Activated T-cell treated with anti-CD3 and anti-CD28 coated beads, Interleukin-2, amount 50 U/mL, for 1 hour (primary cell): ENCODE results near the gene CYP4F22.

Experiments used
- DNase-seq: peaks from one replicate; pipeline ENCODE4 v3.0.0-alpha.2; 2020

CYP4F22 gene

GRCh38 chr19:15538774-15539173, 30.4 kb downstream of the CYP4F22 start:
- DNase-seq: no peak

DNA sequence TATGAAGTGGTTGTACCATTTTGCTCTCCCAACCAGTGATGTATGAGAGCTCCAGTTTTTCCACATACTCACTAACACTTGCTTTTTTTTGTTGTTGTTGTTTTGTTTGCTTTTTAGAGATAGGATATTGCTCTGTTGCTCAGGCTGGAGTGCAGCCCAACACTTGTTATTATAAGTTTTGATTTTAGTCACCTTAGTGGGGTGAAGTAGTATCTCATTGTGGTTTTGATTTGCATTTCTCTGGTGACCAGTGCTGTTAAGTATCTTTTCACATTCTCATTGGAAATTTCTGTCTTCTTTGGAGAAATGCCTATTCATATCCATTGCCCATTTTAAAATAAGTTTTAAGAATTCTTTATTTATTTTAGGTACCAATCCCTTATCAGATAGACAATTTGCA, 31.3 kb downstream of the CYP4F22 start:
- DNase-seq: no peak

DNA sequence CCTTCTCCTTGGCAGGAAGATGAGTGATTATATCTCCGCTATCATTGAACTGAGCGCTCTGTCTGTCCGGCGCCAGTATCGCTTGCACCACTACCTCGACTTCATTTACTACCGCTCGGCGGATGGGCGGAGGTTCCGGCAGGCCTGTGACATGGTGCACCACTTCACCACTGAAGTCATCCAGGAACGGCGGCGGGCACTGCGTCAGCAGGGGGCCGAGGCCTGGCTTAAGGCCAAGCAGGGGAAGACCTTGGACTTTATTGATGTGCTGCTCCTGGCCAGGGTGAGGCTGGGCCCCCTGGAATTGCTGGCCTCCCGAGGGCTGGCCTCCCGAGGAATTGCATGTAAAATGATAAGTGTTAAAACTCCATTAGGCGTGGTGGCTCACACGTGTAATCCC, 32.1 kb downstream of the CYP4F22 start:
- no peak for DNase-seq

DNA sequence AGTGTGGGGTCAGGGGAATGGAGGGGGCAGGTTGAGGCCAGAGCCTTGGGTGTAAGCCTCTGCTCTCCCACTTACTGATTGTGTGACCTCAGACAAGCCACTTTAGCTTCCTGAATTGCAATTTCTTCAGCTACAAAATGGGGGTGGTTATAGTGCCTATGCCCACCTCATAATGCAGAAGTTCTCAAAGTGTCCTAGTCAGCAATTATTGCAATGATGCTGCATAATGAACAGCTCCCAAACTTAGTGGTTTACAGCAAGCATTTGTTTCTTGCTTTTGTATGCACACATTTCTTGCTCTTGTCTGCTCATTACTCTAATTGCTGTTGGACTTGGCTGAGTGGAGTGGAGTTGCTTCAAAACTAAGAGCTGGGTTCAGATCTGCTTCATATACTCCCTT, 36.0 kb downstream of the CYP4F22 start:
- DNase-seq: no peak

GRCh38 chr19:15544970-15545369, 36.6 kb downstream of the CYP4F22 start:
- no peak for DNase-seq

DNA sequence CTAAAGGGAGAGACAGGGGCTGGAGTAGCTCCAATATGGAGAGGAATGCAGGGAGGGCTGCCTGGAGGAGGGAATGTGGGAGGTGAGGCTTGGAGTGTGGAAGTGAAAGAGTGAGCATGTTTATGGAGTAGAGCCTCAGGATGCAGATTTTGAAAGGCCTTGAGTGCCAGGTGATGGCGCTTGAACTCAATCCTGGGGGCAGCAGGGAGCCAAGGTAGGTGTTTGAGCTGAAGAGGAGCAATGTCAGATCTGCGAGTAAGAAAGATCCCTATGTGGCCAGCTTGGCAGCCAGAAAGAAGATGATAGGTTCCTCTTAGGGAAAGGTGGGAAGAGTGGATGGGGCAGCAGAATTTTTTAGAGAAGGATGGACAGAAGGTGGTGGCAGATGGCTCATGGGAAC, 40.3 kb downstream of the CYP4F22 start:
- no peak for DNase-seq

GRCh38 chr19:15549581-15549980, 41.3 kb downstream of the CYP4F22 start:
- no peak for DNase-seq

- no peak for DNase-seq
Observed at GRCh38 chr19:15550273-15550672, 41.9 kb downstream of the CYP4F22 start.

DNA sequence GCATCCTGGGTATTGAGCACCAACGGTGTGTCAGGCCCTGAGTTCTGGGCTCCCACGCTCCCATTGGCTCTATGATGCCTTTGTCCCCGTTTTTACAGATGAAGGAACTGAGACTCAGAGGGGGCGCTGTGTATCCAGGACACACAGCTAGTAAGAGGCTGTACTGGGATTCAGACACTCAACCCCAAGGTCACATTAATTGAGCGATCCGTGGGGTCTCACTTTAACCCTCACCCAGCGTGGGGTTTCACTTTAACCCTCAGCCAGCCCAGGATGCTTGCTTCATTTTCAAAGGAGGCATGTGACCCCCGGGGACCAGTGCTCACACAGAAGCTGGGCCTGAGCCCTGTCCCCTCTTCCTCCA, 42.6 kb downstream of the CYP4F22 start:
- no peak for DNase-seq

DNA sequence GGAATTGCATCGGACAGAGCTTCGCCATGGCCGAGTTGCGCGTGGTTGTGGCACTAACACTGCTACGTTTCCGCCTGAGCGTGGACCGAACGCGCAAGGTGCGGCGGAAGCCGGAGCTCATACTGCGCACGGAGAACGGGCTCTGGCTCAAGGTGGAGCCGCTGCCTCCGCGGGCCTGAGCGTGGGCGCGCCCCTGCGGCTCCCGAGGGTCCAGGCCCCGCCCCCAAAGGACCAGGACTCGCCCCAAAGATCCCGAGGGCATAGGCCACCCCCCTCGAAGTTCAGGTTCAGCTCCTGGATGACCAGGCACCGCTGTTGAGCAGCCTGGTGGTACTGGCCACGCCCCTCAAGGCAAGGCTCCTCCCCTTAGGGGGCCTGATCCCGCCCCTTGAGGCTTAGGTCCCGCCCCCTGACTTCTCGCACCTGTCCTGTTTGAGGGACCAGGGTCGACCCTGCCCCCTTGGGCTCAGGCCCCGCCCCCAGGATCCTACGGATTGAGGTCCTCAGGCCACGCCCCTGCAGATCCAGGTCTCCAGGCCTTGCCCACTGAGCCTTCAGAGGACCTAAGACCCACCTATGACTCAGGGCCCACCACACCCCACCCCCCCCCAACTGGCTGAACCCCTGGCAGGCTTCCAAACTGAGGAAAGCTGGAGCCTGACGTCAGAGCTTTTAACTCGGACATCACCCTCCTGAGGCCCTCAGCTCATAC, 43.1 kb downstream of the CYP4F22 start:
- peak; percentile 85 for DNase-seq

DNA sequence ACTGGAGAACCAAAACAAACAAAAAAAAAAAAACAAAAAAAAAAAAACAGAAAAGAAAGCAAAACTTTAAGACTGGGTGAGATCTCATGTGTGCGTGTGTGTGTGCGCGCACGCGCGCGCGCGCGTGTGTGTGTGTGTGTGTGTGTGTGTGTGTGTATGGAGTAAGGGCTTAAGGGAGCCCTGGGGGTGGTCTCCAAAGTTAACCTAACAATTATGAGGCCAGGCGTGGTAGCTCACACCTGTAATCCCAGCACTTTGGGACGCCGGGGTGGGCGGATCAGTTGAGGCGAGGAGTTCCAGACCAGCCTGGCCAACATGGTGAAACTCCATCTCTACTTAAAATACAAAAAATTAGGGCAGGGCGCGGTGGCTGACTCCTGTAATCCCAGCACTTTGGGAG, 46.7 kb downstream of the CYP4F22 start:
- DNase-seq: no peak

GRCh38 chr19:15555759-15556633, 47.7 kb downstream of the CYP4F22 start:
- DNase-seq: peak; percentile 99

- DNase-seq: no peak
Observed at GRCh38 chr19:15556634-15557181, 48.4 kb downstream of the CYP4F22 start.

DNA sequence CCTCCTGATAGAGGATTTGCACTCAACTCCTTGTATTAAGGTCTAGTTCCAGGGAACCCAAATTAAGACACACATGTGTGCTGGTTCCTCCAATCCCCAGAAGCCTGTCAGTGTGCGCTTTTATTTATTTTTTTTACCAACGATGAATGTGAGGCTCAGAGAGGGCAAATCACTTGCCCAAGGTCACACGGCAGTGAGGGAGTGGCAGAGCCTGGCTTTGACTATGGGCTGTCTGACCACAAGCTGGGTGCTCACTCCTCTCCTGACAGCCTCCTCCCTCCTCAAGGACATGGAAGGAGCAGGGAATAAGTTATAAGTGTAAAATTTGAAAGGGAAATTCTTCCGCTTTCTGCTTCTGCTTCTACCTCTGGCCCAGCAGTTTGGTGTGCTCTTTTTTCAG, 48.9 kb downstream of the CYP4F22 start:
- no peak for DNase-seq

- DNase-seq: no peak
Observed at GRCh38 chr19:15562145-15562544, 53.8 kb downstream of the CYP4F22 start.

DNA sequence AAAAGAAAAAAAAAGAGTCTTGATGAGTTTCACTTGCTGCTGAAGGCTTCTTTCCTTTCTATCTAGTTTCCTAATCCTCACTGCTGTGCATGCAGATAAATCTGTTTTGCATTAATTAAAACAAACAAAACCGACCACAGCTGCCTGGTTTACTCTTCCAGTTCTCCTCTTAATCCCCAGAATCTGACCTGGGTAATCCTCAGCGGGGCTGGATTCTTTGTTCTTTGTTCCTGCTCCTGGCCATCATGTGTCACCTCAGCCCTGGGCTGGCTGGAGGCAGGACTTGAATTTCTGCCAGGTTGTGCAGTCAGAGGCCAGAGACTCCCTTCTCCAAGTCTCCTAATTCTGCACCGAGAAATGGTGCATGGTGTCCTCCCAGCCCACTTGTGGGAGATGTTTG, 54.5 kb downstream of the CYP4F22 start:
- no peak for DNase-seq

DNA sequence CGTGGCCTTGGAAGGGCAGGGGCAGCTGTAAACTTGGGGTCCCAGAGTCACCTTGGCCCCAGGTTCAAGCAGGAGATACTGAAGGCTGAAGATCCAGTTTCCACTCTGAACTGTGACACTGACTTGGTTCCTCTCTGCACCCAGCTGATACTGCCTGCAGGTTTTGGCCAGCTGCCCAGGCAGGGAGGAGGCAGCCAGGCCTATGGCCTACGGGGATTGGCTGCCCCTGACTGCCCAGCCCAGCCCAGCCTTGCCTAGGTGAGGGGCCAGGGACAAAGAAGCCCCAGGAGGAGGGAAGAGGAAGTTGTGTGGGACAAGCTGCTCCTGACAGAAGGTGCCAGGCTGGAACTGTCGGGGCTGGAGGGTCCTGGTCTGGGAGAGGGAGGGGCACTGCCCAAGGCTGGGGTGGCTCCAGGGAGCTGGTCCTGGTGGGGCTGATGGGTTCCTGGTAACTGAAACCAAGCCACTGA, 55.0 kb downstream of the CYP4F22 start:
- DNase-seq: no peak

DNA sequence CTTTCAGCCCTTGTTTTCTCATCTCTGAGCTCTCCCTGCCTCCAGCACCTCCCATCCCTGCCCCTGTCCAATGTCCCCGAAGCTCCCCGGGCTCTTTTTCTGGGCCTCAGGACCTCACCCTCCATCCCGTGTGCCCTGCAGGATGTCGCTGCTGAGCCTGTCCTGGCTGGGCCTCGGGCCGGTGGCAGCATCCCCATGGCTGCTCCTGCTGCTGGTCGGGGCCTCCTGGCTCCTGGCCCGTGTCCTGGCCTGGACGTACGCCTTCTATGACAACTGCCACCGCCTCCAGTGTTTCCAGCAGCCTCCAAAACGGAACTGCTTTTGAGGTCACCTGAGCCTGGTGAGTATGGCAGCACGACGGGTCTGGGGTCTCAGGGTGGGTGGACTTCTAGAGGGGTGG, 55.6 kb downstream of the CYP4F22 start:
- DNase-seq: no peak

- DNase-seq: no peak
Observed at GRCh38 chr19:15564534-15565168, 56.3 kb downstream of the CYP4F22 start.

GRCh38 chr19:15570420-15570819, 62.1 kb downstream of the CYP4F22 start:
- DNase-seq: no peak

GRCh38 chr19:15575406-15575805, 67.1 kb downstream of the CYP4F22 start:
- DNase-seq: no peak

DNA sequence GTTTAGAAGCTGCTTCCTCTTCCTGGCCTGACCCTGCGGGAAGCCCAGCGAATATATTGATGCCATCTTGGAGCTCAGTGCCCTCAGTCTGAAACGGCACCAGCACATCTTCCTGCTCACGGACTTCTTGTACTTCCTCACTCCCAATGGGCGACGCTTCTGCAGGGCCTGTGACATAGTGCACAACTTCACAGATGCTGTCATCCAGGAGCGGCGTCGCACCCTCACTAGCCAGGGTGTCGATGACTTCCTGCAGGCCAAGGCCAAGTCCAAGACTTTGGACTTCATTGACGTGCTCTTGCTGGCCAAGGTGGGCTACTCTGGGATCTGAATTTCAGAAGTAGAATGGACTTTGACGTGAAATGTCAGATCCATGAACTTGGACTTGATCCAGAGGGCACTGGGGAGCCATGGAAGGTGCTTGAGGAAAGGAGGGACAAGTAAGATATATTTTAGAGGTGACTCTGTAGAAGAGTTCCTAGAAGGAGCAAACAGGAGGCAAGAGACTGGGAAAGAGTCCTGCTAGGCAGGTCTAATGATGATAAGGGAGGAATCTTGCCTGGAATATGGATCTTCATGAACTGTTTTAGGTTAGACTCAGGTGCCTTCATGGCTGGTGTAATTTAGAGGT, 68.3 kb downstream of the CYP4F22 start:
- no peak for DNase-seq

GRCh38 chr19:15577184-15577771, 69.0 kb downstream of the CYP4F22 start:
- DNase-seq: no peak
